Islet precursor cell (in vitro differentiated cells): ENCODE results near the gene LETM1.
"Not testable (repeated sequence)": the region's sequence is repeated elsewhere in the genome, so short reads cannot be mapped to it uniquely, and the experiment has no call there.

Experiments
- DNase-seq: peaks from one replicate; pipeline ENCODE4 v3.0.0-alpha.2; 2018

Gene LETM1

GRCh38 chr4:1851160-1851559, 4.8 kb downstream of the LETM1 start:
- DNase-seq = no peak

GRCh38 chr4:1850276-1850675, 5.7 kb downstream of the LETM1 start:
- DNase-seq = no peak

- no peak for DNase-seq
Measured at GRCh38 chr4:1846580-1846979, 9.4 kb downstream of the LETM1 start.

GRCh38 chr4:1844618-1845017, 11.3 kb downstream of the LETM1 start:
- not testable (repeated sequence) for DNase-seq

DNA sequence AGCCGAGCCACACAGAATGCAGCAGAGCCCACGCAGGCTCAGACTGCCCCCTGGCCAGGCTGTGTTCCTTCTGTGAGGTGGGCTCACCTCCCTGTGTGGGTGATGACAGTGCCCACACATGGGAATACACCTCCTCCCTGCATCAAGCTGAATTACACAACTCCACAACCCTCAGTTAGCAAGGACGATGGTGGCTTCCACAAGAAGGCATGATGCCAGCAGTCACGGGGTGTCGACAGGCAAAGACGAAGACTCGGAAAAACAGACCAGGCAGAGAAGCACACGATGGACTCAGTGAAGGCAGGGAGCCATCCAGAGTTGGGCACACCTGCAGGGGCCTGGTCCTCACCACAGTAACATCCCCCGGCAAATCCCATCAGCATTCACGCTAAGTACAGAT, 12.1 kb downstream of the LETM1 start:
- no peak for DNase-seq

GRCh38 chr4:1842993-1843448, 12.9 kb downstream of the LETM1 start:
- DNase-seq = no peak

- DNase-seq = no peak
Measured at GRCh38 chr4:1842339-1842895, 13.5 kb downstream of the LETM1 start.

DNA sequence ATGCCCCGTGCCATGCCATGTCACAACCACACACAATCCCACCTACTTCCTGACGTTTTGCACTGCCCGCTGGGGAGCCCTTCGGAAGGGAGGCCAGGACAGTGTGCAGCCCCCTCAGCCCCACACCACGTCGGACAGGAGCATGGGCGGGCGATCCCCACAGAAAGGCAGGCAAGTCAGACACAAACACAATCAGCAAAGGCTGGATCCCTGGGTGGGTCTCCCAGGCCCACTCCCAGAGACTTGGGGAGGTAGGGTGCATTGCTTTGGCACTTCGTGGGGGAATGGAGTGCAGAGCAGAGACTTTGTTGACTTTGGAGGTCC, 14.1 kb downstream of the LETM1 start:
- DNase-seq = no peak

DNA sequence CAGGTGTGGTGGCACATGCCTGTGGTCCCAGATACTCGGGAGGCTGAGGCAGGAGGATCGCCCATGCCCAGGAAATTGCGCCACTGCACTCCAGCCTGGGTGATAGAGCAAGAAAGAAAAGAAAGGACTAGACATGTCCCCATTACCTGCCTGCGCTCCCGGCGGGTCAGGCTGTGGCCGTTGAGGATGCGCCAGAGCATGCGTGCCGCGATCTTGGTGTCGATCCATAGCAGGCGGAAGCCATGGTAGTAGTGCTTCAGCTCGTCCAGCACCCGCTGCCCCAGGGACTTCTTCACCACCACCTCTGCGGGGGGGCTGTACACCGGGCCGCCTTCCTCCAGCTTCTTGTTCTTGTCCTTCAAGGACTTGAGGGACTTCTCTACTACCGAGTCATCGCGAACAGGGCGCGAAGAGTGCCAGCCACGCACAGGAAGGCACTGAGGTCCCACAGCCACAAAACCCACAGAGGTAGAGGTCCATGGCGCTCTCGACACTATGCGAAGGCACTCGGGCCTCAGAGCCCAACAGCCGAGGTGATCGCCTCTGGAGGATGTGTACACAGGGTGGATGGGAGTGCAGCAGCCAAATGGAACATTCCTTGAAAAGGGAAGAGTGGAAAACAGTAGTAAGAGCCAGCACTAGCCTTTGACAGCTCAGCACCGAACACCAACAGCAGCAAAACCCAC, 14.6 kb downstream of the LETM1 start:
- no peak for DNase-seq

- DNase-seq = no peak
Measured at GRCh38 chr4:1839282-1839681, 16.7 kb downstream of the LETM1 start.

DNA sequence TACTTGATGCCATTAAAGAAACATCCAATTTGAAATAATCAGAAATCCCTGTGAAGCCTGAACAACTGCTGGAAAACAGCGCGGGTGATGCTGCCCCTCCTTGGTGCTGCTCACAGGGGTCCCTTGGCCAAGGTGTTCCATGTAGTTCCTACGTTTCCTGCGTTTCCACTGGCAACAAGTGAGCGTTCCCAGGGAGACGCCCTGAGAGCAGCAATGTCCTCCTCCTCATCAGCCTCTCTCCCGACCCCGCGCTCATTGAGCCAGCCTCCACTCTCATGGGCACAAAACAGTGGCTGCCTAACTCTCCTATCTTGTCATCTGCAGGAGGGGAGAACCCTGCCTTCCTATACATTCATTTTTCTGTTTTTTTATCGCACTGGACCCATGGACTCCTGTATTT, 18.9 kb downstream of the LETM1 start:
- no peak for DNase-seq

DNA sequence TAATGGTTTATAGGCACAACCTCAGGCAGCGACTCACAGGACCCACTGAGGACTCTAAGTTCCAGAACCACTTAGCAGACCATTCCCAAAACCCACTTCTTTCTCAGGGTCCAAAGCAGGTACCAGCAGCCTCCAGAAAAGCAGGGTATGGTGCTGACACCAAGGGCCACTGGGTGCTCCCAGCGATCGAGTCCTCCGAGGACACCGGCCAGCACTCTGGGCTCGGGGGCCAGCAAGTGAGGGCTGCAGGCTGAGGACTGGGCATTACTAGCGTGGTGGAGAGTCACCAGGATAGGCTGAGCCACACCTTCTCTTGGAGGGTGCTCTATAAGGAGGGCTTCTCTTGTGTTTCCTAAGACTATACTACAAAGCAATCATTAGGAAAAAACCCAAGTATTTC, 19.3 kb downstream of the LETM1 start:
- DNase-seq = no peak

DNA sequence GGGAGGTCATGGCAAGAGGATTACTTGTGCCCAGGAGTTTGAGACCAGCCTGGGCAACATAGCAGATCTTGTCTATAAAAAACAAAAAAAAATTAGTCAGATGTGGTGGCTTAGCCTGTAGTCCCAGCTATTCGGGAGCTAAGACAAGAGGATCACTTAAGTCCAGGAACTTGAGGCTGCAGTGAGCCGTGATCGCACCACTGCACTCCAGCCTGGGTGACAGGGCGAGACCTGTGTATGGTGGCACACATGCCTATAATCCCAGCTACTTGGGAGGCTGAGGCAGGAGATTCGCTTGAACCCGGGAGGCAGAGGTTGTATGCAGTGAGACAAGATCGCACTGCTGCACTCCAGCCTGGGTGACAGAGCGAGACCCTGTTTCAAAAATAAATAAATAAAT, 20.1 kb downstream of the LETM1 start:
- DNase-seq = not testable (repeated sequence)

- DNase-seq = no peak
Measured at GRCh38 chr4:1834047-1834775, 21.7 kb downstream of the LETM1 start.

DNA sequence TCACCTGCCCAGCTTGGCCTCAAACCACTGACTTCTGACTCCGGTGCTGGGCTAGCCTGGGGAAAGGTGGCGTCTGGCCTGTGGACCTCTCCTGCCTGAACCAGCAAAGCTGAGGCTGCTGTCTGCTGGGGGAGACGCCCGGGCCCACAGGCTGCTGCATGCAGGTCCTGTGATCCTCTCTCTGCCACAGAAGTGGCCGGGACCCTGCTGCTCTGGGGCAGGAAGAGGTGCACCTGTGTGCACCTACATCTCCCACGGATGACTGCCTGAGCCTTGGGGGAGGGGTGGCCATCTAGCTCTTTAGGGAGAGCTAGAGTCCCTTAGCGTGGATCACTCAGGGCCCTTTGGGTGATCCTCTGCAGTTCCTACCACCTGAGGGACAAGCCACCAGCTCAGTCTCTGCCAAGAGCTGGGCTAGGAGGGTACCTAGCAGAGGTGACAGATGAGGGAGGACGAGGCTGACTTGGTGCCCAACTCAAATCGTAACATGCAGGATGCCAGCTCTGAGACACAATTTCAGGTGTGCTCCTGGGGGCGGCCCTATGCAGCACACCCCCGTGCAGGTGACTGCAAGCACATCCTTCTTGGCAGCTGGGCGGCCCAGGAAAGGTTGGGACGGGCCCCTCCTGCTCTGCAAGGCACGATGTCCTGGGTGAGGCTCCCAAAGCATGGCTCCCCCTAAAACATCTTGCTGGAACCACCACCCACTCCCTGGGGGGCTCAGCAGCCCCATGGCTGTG, 22.5 kb downstream of the LETM1 start:
- no peak for DNase-seq

GRCh38 chr4:1832690-1833089, 23.3 kb downstream of the LETM1 start:
- no peak for DNase-seq

DNA sequence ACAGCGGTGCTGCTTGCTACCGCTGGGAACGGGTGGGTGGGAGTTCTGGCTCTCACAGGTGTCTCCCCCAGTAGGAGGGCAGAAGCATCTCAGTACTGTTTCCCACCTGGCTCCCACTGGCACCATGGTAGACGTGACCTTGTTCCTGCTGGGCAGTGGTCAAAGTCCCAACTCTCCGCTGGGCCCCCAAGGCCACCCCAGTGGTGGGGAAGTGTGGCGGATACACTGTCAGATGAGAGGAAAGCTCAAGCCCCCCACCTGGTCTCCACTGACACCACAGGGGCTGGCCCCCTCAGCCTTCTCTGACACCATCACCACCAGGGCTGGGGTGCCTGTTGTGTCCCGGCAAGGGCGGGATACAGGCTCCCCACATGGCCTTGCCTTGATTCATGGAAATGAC, 24.6 kb downstream of the LETM1 start:
- no peak for DNase-seq

GRCh38 chr4:1830642-1831228, 25.2 kb downstream of the LETM1 start:
- no peak for DNase-seq

DNA sequence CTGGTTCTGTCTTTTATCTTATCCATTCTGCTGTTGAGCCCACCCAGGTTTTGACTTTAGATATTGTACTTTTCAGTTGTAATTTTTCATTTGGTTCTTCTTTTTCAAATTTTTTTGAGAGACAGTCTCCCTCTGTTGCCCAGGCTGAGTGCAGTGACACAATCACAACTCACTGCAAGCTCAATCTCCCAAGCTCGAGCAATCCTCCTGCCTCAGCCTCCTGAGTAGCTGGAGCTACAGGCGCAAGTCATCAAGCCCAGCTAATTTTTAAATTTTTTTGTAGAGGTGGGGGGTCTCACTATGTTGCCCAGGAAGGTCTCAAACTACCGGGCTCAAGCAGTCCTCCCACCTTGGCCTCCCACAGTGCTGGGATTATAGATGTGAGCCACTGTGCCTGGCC, 25.7 kb downstream of the LETM1 start:
- DNase-seq = no peak

DNA sequence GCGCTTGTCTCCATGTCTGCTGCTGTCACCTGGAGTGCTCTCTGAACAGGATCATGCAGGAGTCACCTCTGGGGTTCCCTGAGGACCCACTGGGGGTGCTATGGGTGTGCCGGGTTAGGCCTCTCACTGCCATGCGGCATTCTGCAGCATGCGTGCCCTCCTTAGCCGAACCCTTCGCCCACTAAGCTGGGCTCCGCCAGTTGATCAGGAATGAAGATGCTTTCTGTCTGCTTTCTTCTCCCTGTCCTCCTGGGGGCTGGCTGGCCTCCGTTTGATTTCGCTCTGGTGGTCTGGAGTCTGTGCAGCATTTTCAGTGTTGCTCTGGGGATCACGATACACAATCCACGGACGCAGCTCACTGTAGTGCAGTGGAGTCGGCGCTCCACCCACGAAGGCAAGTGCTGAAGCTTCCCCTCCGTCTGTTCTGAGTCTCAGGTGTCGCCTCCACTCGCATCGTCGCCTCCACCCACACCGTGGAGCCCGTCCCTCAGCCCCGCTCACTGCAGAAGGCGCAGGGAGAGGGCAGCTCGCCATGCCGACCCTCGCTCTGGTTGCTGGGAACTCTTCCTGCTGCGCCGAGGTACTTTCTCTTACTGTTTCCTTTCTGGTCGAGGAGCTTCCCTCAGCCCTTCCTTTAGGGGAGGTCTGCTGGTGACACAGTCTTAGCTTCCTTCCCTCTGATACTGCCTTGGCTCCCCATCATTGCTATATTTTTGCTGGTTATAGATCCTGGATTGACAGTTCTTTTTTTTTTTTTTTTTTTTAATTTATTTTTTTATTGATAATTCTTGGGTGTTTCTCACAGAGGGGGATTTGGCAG, 29.2 kb downstream of the LETM1 start:
- DNase-seq = no peak

GRCh38 chr4:1825326-1825725, 30.6 kb downstream of the LETM1 start:
- DNase-seq = no peak

DNA sequence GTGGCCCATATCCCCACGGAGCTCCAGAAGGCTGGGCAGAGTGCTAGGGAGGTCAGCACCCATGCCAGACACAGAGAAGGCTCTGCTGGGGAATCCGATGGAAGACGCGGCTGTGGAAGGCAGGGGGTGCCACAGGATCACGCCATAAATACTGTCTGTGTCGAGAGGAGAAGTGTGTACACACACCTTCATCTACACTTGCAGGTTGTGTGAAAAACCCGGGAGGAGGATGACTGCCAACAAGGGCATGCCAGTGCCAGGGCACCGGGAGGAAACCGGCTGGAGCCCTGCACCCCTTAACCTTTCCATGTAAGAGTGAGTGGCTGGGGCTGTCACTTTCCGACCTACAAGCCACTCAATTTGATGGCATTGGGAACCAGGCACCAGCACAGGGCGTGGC, 31.2 kb downstream of the LETM1 start:
- no peak for DNase-seq

- DNase-seq = no peak
Measured at GRCh38 chr4:1823545-1823932, 32.4 kb downstream of the LETM1 start.
